HG02763 (cell line): Measurements from ENCODE around the gene BNIPL.

Experiments
- ATAC-seq: cut with Tn5 transposase; IDR thresholded peaks from one replicate; pipeline ENCODE4 v1.9.1; 2021; ENCODE audit warnings: mild to moderate bottlenecking, moderate library complexity; ENCODE audit not compliant: unreplicated experiment

Gene BNIPL

GRCh38 chr1:151009674-151010345 lies 26.6 kb upstream of the BNIPL start:
- no peak for ATAC-seq

GRCh38 chr1:151010346-151010726 lies 26.1 kb upstream of the BNIPL start:
- ATAC-seq: no peak

GRCh38 chr1:151011154-151011850 lies 25.1 kb upstream of the BNIPL start:
- ATAC-seq: no peak

- no peak for ATAC-seq
Observed at GRCh38 chr1:151012684-151013471, 23.5 kb upstream of the BNIPL start.

GRCh38 chr1:151013518-151013917 lies 22.9 kb upstream of the BNIPL start:
- no peak for ATAC-seq

- no peak for ATAC-seq
Observed at GRCh38 chr1:151024540-151025146, 11.7 kb upstream of the BNIPL start.

GRCh38 chr1:151026460-151026859 lies 9.9 kb upstream of the BNIPL start:
- no peak for ATAC-seq

- ATAC-seq: no peak
Observed at GRCh38 chr1:151032164-151032563, 4.2 kb upstream of the BNIPL start.

- ATAC-seq: no peak
Observed at GRCh38 chr1:151035167-151035566, 1.2 kb upstream of the BNIPL start.

- no peak for ATAC-seq
Observed at GRCh38 chr1:151037032-151037431, 646 bp downstream of the BNIPL start.

- no peak for ATAC-seq
Observed at GRCh38 chr1:151039521-151039920, 3.1 kb downstream of the BNIPL start.

- ATAC-seq: no peak
Observed at GRCh38 chr1:151043163-151043562, 6.8 kb downstream of the BNIPL start.

GRCh38 chr1:151047591-151047924 lies 11.2 kb downstream of the BNIPL start, which contains the start of gene C1orf56:
Gene C1orf56, plus strand, starts transcription at chr1:151047751. Its CDS starts 97 bp downstream, at chr1:151047848.
- ATAC-seq: peak; percentile 50

- ATAC-seq: peak; percentile 35
Observed at GRCh38 chr1:151047925-151048644, 11.7 kb downstream of the BNIPL start.

- no peak for ATAC-seq
Observed at GRCh38 chr1:151048645-151049032, 12.3 kb downstream of the BNIPL start.

- ATAC-seq: no peak
Observed at GRCh38 chr1:151049458-151049857, 13.1 kb downstream of the BNIPL start.

- no peak for ATAC-seq
Observed at GRCh38 chr1:151050051-151050688, 13.8 kb downstream of the BNIPL start.

- no peak for ATAC-seq
Observed at GRCh38 chr1:151051356-151052009, 15.1 kb downstream of the BNIPL start.

- ATAC-seq: no peak
Observed at GRCh38 chr1:151054971-151055547, 18.7 kb downstream of the BNIPL start.
